Measurements from ENCODE around the gene RMND1.
"Not testable (repeated sequence)": the region's sequence is repeated elsewhere in the genome, so short reads cannot be mapped to it uniquely, and the experiment has no call there.

The RMND1 gene, protein sequence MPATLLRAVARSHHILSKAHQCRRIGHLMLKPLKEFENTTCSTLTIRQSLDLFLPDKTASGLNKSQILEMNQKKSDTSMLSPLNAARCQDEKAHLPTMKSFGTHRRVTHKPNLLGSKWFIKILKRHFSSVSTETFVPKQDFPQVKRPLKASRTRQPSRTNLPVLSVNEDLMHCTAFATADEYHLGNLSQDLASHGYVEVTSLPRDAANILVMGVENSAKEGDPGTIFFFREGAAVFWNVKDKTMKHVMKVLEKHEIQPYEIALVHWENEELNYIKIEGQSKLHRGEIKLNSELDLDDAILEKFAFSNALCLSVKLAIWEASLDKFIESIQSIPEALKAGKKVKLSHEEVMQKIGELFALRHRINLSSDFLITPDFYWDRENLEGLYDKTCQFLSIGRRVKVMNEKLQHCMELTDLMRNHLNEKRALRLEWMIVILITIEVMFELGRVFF

GRCh38 chr6:151451950-151452749 is at the start of gene RMND1:
RMND1 (minus strand) TSS chr6:151452126; CDS start chr6:151445811, 6,315 bp downstream.
- DNase-seq, result peak; percentile 100

DNA sequence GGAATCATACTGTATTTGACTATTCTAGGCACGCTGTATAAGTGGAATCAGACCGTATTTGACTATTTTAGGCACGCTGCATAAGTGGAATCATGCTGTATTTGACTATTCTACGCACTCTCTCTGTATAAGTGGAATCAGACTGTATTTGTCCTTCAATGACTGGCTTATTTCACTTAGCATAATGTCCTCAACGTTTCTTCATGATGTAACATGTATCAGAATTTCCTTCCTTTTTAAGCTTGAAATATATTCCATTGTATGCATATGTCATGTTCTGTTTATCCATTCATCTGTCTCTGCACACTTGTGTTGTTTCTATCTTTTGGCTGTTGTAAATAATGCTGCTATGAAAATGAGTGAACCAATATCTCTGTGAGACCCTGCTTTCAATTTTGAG is 47.6 kb upstream of the RMND1 start:
- peak; percentile 50 to 52 for DNase-seq

DNA sequence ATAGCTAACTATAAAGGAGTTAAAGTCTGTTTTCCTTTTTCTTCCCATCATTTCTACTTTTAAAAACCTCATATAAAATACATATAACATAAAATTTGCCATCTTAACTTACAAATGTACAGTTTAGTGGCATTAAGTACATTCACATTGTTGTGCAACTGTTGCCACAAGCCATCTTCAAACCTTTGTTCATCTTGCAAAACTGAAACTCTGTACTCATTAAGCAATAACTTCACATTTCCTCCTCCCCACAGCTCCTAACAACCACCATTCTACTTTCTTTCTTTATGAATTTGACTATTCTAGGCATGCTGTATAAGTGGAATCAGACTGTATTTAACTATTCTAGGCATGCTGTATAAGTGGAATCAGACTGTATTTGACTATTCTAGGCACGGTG is 46.4 kb upstream of the RMND1 start:
- peak; percentile 98 to 99 for DNase-seq

- DNase-seq, result peak; percentile 93 to 95
Observed at GRCh38 chr6:151497905-151498304, 46.0 kb upstream of the RMND1 start.

DNA sequence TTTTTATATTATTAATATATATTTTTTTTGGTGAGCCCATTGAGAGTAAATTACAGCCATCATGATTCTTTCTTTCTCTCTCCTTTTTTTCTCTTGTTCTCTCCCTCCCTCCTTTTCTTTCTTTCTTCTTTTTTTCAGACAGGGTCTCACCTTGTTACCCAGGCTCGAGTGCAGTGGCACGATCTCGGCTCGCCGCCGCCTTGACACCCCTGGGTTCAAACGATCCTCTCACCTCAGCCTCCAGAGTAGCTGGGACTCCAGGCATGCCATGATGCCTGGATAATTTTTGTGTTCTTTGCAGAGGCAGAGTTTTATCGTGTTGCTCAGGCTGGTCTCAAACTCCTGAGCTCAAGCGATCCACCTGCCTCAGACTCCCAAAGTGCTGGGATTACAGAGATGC is 43.5 kb upstream of the RMND1 start:
- no peak for DNase-seq

DNA sequence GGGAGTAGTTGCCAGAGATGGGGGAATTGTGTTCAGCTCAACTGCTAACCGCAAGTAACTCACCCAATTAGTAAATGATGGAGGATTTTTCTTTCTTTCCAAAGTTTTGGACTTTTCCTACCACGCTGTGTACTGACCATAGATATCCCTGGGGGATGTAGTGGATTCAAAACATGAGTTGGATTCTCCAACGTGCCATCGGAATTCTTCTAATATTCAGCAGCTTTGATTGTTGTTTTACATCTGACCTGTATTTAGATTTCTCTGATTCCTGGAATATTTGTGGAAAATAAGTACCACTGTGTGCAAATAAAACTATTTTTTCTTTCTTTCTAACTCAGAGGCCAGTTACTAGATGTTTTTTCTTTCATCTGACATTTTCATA is 43.0 kb upstream of the RMND1 start:
- DNase-seq, result no peak

- DNase-seq, result no peak
Observed at GRCh38 chr6:151494235-151494935, 42.5 kb upstream of the RMND1 start.

DNA sequence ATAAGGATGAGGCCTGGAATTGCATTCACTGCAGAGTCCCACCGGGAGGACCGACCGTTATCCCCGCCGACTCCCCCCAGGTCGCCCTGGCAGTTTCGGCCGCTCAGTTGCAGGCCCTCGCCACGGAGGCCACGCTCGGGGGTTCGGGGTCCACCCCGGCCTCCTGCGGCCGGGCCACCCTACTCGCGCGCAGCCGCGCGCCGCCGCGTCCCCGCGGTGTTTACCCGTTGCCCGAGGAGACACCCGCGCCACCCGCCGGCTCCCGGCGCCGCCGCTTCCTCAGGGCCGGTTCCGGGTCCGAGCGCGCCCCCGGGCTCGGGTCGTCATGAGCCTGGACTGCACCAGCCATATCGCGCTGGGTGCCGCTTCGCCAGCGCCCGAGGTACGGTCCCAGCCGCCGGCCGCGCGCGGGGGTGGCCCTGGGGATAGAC is 41.9 kb upstream of the RMND1 start, which contains the start of gene CCDC170:
TSS of gene CCDC170 (plus strand) at position 214 of the 431 bp plus-strand sequence. CDS start at position 326, 112 bp downstream.
- DNase-seq, result peak; percentile 29 to 34

DNA sequence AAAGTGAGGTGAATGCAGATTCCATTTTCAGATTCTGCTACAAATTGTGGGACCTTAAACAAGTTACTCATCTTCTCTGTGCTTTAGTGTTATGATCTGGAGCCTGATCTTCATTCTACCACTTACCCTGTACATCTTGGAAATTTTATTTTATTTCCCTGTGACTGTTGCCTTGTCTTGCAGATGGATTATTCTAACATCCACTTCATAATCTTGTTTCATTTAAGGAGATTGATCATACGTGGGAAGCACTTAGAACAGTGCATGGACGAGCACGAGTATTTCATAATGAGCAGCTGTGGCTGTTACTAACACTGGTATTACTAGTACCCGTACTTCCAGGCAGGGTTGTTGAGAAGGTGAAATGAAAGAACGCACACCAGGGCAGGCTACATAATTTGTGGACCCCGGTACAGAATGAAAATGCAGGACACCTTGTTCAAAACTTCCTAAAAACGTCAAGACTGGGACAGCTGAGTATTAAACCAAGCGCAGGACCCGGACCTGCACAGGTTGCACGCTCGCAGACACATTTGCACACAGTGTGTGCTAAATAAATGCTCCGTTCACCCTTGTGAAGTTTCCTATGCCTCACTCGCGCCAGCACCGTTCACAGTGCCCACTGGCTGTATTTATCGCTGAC is 41.4 kb upstream of the RMND1 start:
- DNase-seq, result peak; percentile 34 to 48

DNA sequence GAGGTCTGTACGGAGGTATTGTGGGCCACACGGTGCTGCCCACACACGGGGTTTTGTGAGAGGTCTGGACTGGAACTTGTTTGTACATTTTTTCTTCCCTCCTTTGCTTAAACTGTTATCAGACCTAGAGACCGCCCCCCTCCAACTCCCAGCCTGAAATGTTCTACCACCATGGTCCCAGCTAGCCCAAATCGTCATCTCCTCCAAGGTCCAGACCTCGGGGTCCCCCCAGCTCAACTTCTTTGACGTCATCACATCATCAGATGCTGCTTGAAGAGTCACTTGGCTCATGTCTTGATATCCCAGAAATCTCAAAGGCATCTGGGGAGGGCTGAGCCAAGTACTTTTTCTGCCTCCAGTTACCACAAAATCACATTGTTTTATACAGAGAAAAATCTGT is 39.1 kb upstream of the RMND1 start:
- DNase-seq, result no peak

DNA sequence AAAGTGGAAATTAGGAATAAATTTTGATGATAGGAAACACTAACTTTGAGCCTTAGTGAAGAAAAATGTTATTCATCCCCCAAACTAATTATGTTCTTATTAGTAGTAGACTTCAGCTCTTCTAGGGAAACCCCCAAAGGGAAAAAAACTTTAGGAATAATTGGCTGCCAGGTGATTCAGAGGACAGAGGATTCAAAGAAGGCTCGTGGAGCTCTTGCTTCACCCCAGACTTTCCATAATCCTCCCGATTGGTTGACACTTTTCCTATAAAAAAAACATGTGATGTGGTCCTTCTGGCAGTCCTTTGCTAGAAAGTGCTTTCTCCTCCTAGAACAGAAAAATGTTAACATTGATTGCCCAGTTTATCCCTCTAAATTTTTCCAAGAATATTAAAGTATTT is 36.3 kb upstream of the RMND1 start:
- no peak for DNase-seq

GRCh38 chr6:151483994-151484393 is 32.1 kb upstream of the RMND1 start:
- no peak for DNase-seq

- peak; percentile 59 to 69 for DNase-seq
Observed at GRCh38 chr6:151482290-151482689, 30.4 kb upstream of the RMND1 start.

DNA sequence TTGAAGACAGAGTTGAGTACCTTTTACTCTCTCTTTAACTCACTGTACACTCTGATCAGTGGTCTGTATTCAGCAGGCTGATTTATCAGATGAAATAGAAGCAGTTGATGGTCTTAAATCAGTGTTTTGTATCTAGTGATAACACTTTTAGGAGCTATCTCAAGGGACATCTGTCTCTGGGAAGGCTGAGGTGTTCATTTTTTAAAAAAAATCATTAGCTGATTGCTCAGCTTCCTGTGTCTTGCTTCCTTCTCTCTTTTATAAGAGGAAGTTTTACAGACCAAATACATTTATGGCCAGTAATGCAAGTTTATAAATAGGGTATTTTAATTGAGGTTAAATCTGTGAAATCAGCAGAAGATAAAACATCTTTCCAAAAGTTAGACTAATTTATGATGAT is 29.9 kb upstream of the RMND1 start:
- DNase-seq, result peak; percentile 68 to 76

- DNase-seq, result no peak
Observed at GRCh38 chr6:151478670-151479069, 26.7 kb upstream of the RMND1 start.

DNA sequence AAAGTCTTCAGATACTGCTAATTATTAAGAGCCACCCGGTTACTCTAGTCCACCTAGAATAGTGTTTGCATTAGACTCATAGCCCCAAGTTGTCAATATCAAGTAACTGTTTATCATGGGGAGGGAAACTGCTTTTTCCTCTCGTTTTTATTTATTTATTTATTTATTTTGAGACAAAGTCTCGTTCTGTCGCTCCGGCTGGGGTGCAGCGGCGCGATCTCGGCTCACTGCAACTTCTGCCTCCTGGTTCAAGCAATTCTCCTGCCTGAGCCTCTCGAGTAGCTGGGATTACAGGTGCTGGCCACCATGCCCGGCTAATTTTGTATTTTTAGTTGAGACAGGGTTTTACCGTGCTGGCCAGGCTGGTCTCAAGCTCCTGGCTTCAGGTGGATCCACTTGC is 25.8 kb upstream of the RMND1 start:
- DNase-seq, result no peak

GRCh38 chr6:151475653-151476523 is 24.0 kb upstream of the RMND1 start:
- peak; percentile 53 to 67 for DNase-seq

DNA sequence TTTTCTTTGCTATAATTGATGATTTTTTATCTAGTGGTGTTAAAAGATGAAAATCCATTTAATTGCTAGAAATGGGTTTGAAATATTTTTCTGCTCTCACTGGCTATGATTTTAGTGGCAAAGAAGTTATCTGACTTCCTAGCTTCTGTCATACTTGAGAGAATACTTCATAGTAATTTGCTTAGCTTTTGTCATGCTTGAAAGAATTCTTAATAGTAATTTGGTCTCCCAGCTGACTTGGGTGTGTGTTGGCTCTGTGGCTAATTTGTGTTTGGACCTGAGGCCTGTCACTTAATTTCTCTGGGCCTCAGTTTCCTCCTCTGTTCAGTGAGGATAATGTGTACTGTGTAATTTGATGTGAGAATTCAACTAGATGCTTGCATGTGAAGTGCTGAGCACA is 12.8 kb upstream of the RMND1 start:
- DNase-seq, result no peak

- DNase-seq, result no peak
Observed at GRCh38 chr6:151461673-151462072, 9.7 kb upstream of the RMND1 start.

DNA sequence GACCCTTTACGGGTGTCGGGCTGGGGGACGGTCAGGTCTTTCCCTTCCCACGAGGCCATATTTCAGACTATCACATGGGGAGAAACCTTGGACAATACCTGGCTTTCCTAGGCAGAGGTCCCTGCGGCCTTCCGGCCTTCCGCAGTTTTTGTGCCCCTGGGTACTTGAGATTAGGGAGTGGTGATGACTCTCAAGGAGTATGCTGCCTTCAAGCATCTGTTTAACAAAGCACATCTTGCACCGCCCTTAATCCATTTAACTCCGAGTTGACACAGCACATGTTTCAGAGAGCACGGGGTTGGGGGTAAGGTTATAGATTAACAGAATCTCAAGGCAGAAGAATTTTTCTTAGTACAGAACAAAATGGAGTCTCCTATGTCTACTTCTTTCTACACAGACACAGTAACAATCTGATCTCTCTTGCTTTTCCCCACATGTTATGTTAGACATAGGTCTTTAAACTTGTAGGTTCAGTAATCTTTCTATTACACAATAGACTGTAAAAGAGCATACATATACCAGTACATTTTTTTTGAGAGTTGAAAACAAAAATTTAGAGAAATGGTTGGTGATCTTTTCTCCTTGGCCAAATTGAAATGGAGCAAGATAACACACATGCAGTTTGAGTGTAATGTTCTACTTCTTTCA is 3.9 kb upstream of the RMND1 start:
- not testable (repeated sequence) for DNase-seq

All from AML-193 (cell line).